Fibroblast of pulmonary artery (primary cell): ENCODE measurements around the gene ENPP3.
"Not testable (repeated sequence)": the region's sequence is repeated elsewhere in the genome, so short reads cannot be mapped to it uniquely, and the experiment has no call there.

Experiments
- DNase-seq: peaks from one replicate; pipeline ENCODE4 v3.0.0-alpha.2; 2010; ENCODE audit warnings: low read depth
- H3K4me3 ChIP-seq: replicated peaks from 2 replicates; pipeline ENCODE4 v1.5.1; 2011; ENCODE audit warnings: low read depth, mild to moderate bottlenecking, control low read depth, low read length, moderate library complexity
- TF ChIP-seq, protein P1 (sequence below): IDR thresholded peaks from 2 replicates; pipeline ENCODE4 v1.5.1; 2011; ENCODE audit warnings: mild to moderate bottlenecking, control low read depth, low read length, inconsistent platforms; ENCODE audit errors: missing control alignments

The ENPP3 gene

GRCh38 chr6:131741688-131742393 lies 104.7 kb downstream of the ENPP3 start:
- TF ChIP-seq, protein P1, sequence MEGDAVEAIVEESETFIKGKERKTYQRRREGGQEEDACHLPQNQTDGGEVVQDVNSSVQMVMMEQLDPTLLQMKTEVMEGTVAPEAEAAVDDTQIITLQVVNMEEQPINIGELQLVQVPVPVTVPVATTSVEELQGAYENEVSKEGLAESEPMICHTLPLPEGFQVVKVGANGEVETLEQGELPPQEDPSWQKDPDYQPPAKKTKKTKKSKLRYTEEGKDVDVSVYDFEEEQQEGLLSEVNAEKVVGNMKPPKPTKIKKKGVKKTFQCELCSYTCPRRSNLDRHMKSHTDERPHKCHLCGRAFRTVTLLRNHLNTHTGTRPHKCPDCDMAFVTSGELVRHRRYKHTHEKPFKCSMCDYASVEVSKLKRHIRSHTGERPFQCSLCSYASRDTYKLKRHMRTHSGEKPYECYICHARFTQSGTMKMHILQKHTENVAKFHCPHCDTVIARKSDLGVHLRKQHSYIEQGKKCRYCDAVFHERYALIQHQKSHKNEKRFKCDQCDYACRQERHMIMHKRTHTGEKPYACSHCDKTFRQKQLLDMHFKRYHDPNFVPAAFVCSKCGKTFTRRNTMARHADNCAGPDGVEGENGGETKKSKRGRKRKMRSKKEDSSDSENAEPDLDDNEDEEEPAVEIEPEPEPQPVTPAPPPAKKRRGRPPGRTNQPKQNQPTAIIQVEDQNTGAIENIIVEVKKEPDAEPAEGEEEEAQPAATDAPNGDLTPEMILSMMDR: no peak
- H3K4me3 ChIP-seq: no peak overlapping the region
- no peak for DNase-seq

GRCh38 chr6:131744432-131745287 lies 107.6 kb downstream of the ENPP3 start:
- no peak for DNase-seq
- no peak overlapping the region for H3K4me3 ChIP-seq
- TF ChIP-seq, protein P1: no peak

- TF ChIP-seq, protein P1: no peak
- no peak for DNase-seq
- H3K4me3 ChIP-seq: no peak overlapping the region
Measured at GRCh38 chr6:131745476-131745875, 108.4 kb downstream of the ENPP3 start.

GRCh38 chr6:131747821-131748353 lies 110.8 kb downstream of the ENPP3 start:
- no peak overlapping the region for H3K4me3 ChIP-seq
- no peak for DNase-seq
- TF ChIP-seq, protein P1: no peak

DNA sequence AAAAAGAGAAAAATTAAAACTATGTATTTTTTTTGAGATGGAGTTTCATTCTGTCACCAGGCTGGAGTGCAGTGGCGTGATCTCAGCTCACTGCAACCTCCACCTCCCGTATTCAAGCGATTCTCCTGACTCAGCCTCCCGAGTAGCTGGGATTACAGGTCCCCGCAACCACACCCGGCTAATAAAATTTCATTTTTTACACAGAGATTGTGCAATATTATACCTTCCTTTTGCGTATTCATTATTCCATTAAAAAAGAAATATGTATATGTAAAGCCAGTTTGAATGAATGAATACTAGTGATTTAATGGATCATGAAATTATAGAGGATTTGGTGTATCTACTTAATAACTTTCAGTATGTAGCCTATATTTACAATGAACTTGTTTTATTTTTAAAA lies 111.9 kb downstream of the ENPP3 start:
- TF ChIP-seq, protein P1: no peak
- no peak overlapping the region for H3K4me3 ChIP-seq
- DNase-seq: no peak

DNA sequence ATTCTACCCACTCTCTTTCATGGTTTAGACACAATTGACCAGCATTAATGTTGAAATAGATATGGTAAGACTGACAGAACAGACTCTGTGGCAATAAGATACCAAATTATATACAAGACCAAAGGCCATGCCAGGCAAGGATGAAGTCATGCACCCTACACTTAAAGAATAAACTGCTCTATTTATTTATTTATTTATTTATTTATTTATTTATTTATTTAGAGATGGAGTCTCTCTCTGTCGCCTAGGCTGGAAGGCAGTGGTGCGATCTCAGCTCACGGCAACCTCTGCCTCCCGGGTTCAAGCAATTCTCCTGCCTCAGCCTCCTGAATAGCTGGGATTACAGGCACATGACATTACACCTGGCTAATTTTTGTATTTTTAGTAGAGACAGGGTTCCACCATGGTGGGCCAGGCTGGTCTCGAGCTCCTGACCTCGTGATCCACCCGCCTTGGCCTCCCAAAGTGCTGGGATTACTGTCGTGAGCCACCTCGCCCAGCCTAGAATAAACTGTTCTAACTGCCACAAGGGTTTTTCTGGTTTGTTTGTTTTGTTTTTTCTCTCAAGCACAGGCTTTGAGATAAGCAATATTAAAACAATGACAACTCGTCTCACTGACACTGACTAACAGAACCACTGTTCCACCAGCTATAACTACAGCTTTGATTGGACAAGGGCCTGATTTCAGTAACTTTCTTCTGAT lies 114.1 kb downstream of the ENPP3 start:
- H3K4me3 ChIP-seq, DNase-seq: not testable (repeated sequence)

GRCh38 chr6:131754088-131754487 lies 117.0 kb downstream of the ENPP3 start:
- TF ChIP-seq, protein P1: no peak
- no peak overlapping the region for H3K4me3 ChIP-seq
- DNase-seq: no peak
